Upper lobe of left lung (tissue), 4 donors: ENCODE results near the gene SMARCB1.

Experiments used
- CTCF ChIP-seq, 6 experiments: fragments of 450-650 bp in 4 of 6; fragments of 200-600 bp in 2 of 6; sonication (generic) in 2 of 6; IDR thresholded peaks; one replicate each; pipeline ENCODE4 v1.5.1; 2016 to 2019; ENCODE audit warnings: antibody characterized with exemption in 6 of 6
- EP300 ChIP-seq, 4 donors: sonication (generic); formaldehyde crosslinking; IDR thresholded peaks; one replicate each; pipeline ENCODE4 v1.5.1; 2017; ENCODE audit warnings: antibody characterized with exemption in 4 of 4, control low read depth in 2 of 4
- POLR2A ChIP-seq, 4 donors: fragments of 450-650 bp; IDR thresholded peaks; one replicate each; pipeline ENCODE4 v1.5.1; 2016 to 2017; ENCODE audit warnings: antibody characterized with exemption in 4 of 4, mild to moderate bottlenecking in 2 of 4
- POLR2AphosphoS5 ChIP-seq, 2 donors: sonication (generic); formaldehyde crosslinking; IDR thresholded peaks; one replicate each; pipeline ENCODE4 v1.5.1; 2017; ENCODE audit warnings: antibody characterized with exemption in 2 of 2

GRCh38 chr22:23835484-23836144 is 48.8 kb downstream of the SMARCB1 start:
- TF ChIP-seq POLR2A (IDR thresholded peaks at IDR 0.05) (no peak), CTCF (IDR thresholded peaks at IDR 0.05) (no peak), POLR2AphosphoS5 (IDR thresholded peaks at IDR 0.05) (no peak), EP300 (IDR thresholded peaks at IDR 0.05) (no peak)
